Stimulated activated CD8-positive, alpha-beta memory T cell treated with anti-CD3 and anti-CD28 coated beads, Interleukin-2, amount 100 ng/mL, for 48 hours (primary cell): ENCODE data around the gene MEX3A.
"Not testable (repeated sequence)": the region's sequence is repeated elsewhere in the genome, so short reads cannot be mapped to it uniquely, and the experiment has no call there.

Experiments used
- DNase-seq, 2 donors: peaks; one replicate each; pipeline ENCODE4 v3.0.0-alpha.2; 2020; ENCODE audit warnings: low read depth in 2 of 2

The MEX3A gene

DNA sequence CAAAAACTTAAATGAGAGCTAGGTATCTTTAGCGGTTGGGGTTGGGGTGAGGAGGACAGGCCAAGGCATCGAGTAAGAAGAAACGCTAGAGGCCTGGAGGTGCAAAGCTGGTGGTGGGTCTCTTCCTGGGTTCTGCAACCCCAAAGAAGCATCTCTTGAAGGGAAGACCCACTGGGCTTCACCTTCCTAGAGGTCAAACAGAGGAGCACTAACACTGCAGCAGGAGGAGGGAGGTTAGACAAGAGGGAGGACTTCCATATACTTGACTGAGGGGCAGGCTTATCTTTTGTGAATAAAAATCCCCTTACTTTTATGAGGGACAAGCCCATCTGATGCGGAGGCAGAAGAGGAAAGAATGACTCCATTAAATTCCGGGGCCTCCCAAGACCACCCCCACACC is 2.5 kb downstream of the MEX3A start:
- no peak for DNase-seq

- no peak for DNase-seq
These were observed 3.5 kb downstream of the MEX3A start for GRCh38 chr1:156078728-156079127.

GRCh38 chr1:156077430-156077760 is 4.9 kb downstream of the MEX3A start:
- no peak for DNase-seq

DNA sequence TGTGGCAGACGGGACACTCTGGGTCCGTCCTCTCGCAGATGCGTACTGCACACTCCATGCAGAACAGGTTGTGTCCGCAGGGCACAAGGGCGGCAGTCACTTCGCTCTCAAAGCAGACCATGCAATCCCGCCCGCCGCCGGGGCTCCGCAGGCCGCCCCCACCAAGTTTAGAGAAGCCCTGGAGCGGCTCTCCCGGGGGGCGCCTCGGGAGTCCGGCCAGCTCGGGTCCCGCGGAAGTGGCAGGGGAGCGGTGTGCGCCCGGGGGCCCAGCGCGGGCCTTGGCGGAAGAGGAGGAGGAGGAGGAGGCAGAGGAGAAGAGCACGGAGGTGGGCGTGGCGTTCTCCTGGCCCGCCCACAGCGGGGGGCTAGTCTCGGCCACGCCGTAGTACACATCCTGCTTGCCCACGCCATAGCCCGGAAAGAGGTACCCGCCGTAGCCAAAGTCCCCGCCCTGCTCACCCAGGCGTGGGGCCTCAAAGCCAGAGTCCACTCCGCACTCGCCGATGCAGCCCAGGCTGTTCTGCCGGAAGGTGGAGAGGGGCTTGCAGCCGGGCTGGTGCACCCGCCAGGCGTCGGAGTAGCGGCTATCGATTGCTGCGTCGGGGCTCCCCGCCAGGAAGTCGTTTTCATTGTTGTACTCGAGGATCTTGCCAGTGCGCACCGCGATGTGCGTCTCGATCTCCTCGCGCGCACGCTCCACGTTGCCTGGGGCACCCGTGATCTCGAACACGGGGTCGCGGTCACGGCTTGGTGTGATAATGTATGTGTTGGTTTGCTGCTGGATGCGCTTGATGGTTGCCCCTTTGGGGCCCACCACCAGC is 5.4 kb downstream of the MEX3A start:
- no peak for DNase-seq

GRCh38 chr1:156075775-156076204 is 6.5 kb downstream of the MEX3A start:
- DNase-seq, result no peak

DNA sequence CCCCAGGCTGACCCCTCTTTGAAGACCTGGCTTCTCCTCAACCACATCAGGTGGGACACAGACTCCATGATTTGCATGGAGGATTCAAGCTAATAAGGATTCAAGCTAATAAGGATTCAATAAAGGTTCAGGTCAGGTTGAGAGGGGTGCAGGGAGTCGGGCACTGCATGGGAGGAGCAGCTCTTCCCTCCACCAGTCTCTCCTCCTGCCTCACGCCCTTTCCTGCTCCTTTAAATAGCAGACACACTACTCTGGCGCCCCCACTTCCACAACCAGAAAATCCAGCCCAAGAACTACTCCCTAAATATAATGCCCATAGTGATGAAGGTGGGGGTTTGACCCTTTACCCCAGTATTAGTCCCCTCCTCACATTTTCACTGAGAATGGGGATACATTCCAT is 7.1 kb downstream of the MEX3A start:
- no peak for DNase-seq

DNA sequence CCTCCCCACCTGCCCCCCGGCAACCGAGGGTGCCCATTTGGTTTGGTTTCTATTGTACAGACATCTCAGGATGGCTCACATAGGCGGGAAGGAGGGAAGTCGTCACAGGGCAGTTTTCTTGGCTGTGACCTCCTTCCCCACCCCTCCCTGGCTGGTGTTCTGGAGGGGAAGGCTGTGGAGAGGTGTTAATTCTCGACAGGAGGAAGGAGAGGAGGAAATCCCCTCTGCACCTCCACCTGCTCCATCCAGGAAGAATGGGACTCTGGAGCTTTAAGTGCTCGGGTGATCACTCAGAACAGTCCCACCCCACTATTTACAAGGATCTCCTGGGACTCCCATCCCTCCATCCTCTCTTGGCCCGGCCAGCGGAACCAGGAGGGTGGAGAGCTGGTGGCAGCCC is 7.6 kb downstream of the MEX3A start:
- no peak for DNase-seq

- no peak for DNase-seq
These were observed 8.5 kb downstream of the MEX3A start for GRCh38 chr1:156073740-156074139.

- no peak for DNase-seq
These were observed 9.1 kb downstream of the MEX3A start for GRCh38 chr1:156073110-156073687.

- no peak for DNase-seq
These were observed 10.0 kb downstream of the MEX3A start for GRCh38 chr1:156072251-156072650.

- DNase-seq, result not testable (repeated sequence)
These were observed 10.9 kb downstream of the MEX3A start for GRCh38 chr1:156071332-156071816.

GRCh38 chr1:156070548-156070947 is 11.7 kb downstream of the MEX3A start:
- DNase-seq, result no peak

- DNase-seq, result no peak
These were observed 12.5 kb downstream of the MEX3A start for GRCh38 chr1:156069490-156070455.

DNA sequence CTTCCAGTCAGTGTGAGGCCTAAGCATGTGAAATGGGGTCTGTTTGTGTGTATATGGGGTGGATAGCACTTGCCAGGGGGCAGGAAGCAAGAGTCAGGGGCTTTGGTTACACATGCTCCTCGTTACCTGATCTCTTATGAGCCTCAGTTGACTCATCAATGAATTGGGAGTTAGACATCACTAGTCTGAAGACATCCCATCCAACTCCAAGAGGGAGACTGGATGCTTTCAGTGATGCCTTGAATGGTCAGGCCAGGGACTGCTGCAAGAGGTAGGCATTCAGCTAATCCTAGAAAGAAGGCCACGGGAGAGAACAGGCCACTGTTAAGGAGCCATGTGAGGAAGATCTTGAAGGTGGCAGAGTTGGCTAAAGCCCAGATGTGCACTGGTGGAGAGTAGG is 15.0 kb downstream of the MEX3A start:
- no peak for DNase-seq

GRCh38 chr1:156065871-156066270 is 16.4 kb downstream of the MEX3A start:
- no peak for DNase-seq

- DNase-seq, result no peak
These were observed 17.1 kb downstream of the MEX3A start for GRCh38 chr1:156065212-156065611.

GRCh38 chr1:156064615-156065014 is 17.6 kb downstream of the MEX3A start:
- DNase-seq, result no peak

GRCh38 chr1:156063997-156064285 is 18.3 kb downstream of the MEX3A start:
- no peak for DNase-seq

GRCh38 chr1:156062189-156062588 is 20.1 kb downstream of the MEX3A start:
- no peak for DNase-seq

DNA sequence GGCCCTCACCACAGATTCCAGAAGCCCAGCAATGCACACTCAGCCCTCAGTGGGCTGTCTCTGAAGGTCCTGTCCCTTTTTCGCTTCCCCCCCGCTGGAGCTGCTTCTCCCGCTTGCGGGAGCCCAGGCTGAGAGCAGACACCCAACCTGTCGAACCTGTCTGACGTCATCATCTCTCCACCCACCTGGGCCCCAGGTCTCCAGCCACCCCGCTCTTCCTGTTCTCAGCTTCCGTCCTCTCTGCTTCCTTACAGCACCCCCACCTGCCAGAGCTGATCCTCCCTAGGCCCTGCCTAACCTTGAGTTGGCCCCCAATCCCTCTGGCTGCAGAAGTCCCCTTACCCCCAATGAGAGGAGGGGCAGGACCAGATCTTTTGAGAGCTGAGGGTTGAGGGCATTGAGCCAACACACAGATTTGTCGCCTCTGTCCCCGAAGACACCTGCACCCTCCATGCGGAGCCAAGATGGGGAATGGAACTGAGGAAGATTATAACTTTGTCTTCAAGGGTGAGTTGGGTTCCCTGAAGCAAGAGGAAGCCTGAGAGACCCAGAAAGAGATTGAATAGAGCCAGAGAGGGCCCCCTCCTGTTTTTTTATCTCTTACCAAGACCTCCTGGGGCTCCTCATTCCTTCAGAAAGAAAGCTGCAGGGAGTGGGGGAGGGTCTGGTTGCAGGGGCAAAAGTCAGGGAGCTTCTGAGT is 21.2 kb downstream of the MEX3A start, which contains the start of gene RAB25:
RAB25 (plus strand) TSS at position 224 of the 700 bp plus-strand sequence; CDS start at position 465, 241 bp downstream.
- no peak for DNase-seq

GRCh38 chr1:156056326-156056849 is 25.9 kb downstream of the MEX3A start:
- no peak for DNase-seq
